ENCODE data around the gene CNOT6L. TPM values are rescaled to one million over a fixed set of nuclear protein-coding genes. Genes with fewer than 3 reads are reported as not detected.

Gene CNOT6L
- total RNA-seq, 1 donor from 2014 or later = 49.4 TPM

- no peak for DNase-seq (ENCODE audit: low spot score in 2 of 2, unreplicated experiment in 2 of 2)
- Mint-ChIP-seq H3K36me3 (peaks cover 1% of the 10 kb centered on the region), H3K27ac (no peak overlapping the region), H3K4me1 (peaks cover 12% of the 10 kb centered on the region), H3K4me3 (no peak overlapping the region), H3K9me3 (no peaks in the 10 kb centered on the region), H3K27me3 (ENCODE audit: low read depth) (no peaks in the 10 kb centered on the region)
- no peak for TF ChIP-seq CTCF (IDR thresholded peaks at IDR 0.05; ENCODE audit: unreplicated experiment)
These were observed 18.5 kb downstream of the CNOT6L start for GRCh38 chr4:77800483-77801259.

- Mint-ChIP-seq H3K9me3 (peaks cover 3% of the 10 kb centered on the region), H3K4me1 (peaks cover 12% of the 10 kb centered on the region), H3K36me3 (peaks cover 3% of the 10 kb centered on the region), H3K27ac (no peak overlapping the region), H3K27me3 (ENCODE audit: low read depth) (no peaks in the 10 kb centered on the region), H3K4me3 (no peak overlapping the region)
- no peak for TF ChIP-seq CTCF (IDR thresholded peaks at IDR 0.05; ENCODE audit: unreplicated experiment)
- DNase-seq (ENCODE audit: low spot score in 2 of 2, unreplicated experiment in 2 of 2) = no peak
These were observed 19.1 kb downstream of the CNOT6L start for GRCh38 chr4:77800077-77800476.

- Mint-ChIP-seq H3K9me3 (peaks cover 3% of the 10 kb centered on the region), H3K4me1 (peaks cover 12% of the 10 kb centered on the region), H3K4me3 (no peak overlapping the region), H3K27ac (no peak overlapping the region), H3K27me3 (ENCODE audit: low read depth) (no peaks in the 10 kb centered on the region), H3K36me3 (peaks cover 3% of the 10 kb centered on the region)
- TF ChIP-seq CTCF (IDR thresholded peaks at IDR 0.05; ENCODE audit: unreplicated experiment) = no peak
- no peak for DNase-seq (ENCODE audit: low spot score in 2 of 2, unreplicated experiment in 2 of 2)
These were observed 20.8 kb downstream of the CNOT6L start for GRCh38 chr4:77798385-77798784.

GRCh38 chr4:77797239-77797638, 21.9 kb downstream of the CNOT6L start:
- H3K4me3 Mint-ChIP-seq = no peak overlapping the region
- TF ChIP-seq CTCF (IDR thresholded peaks at IDR 0.05; ENCODE audit: unreplicated experiment) = no peak
- peaks cover 3% of the 10 kb centered on the region for H3K9me3 Mint-ChIP-seq
- no peaks in the 10 kb centered on the region for H3K27me3 Mint-ChIP-seq (ENCODE audit: low read depth)
- H3K4me1 Mint-ChIP-seq = peaks cover 6% of the 10 kb centered on the region
- H3K27ac Mint-ChIP-seq = no peak overlapping the region
- no peak for DNase-seq (ENCODE audit: low spot score in 2 of 2, unreplicated experiment in 2 of 2)
- peaks cover 3% of the 10 kb centered on the region for H3K36me3 Mint-ChIP-seq

- DNase-seq (ENCODE audit: low spot score in 2 of 2, unreplicated experiment in 2 of 2) = no peak
- H3K36me3 Mint-ChIP-seq = peaks cover 3% of the 10 kb centered on the region
- no peaks in the 10 kb centered on the region for H3K27me3 Mint-ChIP-seq (ENCODE audit: low read depth)
- H3K27ac Mint-ChIP-seq = peak overlapping the region; percentile 76
- peaks cover 3% of the 10 kb centered on the region for H3K9me3 Mint-ChIP-seq
- no peak for TF ChIP-seq CTCF (IDR thresholded peaks at IDR 0.05; ENCODE audit: unreplicated experiment)
- no peak overlapping the region for H3K4me3 Mint-ChIP-seq
- H3K4me1 Mint-ChIP-seq = no peaks in the 10 kb centered on the region
These were observed 23.8 kb downstream of the CNOT6L start for GRCh38 chr4:77795326-77795725.
